Measurements from ENCODE around the gene TMEM63B.
"Not testable (repeated sequence)": the region's sequence is repeated elsewhere in the genome, so short reads cannot be mapped to it uniquely, and the experiment has no call there.

TMEM63B gene

DNA sequence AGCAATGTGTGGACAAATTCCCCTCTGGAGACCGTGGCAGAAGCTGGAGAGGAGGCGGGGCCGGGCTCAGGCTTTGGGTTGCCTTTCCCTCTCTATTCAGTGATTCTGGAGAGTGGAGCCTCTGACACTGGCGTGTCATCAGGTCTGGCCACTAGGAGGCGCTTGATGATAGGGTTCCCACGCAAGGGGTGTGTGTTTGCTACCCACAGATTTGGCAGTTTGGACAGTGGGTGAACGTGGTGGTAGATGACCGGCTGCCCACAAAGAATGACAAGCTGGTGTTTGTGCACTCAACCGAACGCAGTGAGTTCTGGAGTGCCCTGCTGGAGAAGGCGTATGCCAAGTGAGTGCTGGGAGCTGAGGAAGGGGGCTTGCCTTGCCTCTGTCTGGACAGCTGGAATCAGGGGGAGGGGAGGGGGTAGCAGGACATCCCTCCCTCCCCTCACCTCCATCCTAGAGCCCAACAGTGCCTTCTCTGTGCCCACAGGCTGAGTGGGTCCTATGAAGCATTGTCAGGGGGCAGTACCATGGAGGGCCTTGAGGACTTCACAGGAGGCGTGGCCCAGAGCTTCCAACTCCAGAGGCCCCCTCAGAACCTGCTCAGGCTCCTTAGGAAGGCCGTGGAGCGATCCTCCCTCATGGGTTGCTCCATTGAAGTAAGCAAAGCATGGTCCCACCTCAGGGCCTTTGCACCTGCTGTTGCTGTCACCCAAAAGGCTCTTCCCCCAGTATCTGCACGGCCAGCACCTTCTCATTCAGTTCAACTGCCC, 45.6 kb downstream of the TMEM63B start:
- DNase-seq: no peak

DNA sequence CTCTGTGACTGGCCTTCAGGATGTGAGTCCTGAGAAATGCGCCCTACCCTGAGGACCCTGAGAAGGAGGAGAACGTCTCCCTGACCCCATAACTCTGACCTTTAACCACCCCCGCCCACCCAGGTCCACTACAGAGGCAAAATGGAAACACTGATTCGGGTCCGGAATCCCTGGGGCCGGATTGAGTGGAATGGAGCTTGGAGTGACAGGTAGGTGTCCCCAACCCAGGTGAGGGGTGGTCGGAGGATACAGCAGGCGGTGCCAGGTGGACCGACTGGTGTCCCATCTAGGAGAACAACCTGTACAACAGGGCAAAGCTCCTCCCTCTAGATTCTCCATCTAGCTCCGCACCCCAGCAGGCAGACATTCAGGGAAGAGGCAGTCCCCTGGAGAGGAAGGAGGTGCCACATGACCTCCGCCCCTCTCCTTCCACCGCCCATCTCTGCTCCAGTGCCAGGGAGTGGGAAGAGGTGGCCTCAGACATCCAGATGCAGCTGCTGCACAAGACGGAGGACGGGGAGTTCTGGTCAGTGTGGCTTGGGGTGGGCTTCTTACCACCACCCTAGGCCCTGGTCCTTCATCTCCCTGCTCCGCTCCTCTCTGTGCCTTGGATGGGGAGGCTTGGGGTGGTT, 48.9 kb downstream of the TMEM63B start:
- no peak for DNase-seq

DNA sequence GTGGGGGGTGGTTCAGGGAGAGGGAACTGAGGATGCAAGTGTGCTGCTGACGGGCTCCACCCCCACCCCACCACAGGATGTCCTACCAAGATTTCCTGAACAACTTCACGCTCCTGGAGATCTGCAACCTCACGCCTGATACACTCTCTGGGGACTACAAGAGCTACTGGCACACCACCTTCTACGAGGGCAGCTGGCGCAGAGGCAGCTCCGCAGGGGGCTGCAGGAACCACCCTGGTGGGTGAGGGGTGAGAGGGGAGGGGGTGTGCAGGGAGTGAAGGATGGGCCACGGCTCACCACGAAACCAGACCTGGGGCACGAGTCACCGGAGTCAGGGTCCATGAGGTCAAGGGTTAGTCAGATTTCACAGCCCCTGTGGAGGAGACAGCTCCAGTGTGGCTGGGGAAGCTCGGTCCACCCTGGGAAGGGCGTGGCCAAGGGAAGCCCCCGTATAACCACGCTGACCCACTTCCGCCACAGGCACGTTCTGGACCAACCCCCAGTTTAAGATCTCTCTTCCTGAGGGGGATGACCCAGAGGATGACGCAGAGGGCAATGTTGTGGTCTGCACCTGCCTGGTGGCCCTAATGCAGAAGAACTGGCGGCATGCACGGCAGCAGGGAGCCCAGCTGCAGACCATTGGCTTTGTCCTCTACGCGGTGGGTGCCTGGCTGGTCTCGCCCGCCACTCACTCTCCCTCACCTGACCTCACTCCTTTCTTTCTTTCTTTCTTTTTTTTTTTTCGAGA, 49.6 kb downstream of the TMEM63B start:
- no peak for DNase-seq

DNA sequence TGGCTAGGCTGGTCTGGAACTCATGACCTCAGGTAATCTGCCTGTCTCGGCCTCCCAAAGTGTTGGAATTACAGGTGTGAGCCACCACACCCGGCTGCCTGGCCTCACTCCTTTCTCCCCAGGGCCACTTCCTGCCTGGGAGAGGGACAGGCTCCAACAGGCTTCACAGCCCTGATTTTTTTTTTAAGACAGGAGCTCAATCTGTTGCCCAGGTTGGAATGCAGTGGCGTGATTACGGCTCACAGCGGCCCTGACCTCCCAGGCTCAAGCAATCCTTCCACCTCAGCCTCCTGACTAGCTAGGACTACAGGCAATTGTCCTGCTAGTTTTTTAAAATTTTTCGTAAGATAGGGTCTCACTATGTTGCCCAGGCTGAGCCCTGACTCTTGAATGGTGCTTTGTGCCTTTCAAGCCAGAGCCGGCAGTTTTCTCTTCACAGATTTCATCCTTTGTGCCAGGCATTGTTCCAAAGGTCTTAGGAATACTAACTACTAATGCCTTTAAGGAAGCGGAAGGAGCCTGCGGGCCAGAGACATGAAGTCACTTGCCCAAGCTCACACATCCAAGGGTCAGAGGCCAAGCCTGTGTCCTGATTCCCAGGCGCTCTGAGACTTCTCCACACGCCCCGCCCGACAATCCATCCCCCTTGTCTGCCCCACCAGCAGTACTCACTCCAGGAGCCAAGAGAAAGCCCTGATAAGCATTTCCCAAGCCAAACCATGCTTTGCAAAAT, 50.5 kb downstream of the TMEM63B start:
- DNase-seq: no peak

DNA sequence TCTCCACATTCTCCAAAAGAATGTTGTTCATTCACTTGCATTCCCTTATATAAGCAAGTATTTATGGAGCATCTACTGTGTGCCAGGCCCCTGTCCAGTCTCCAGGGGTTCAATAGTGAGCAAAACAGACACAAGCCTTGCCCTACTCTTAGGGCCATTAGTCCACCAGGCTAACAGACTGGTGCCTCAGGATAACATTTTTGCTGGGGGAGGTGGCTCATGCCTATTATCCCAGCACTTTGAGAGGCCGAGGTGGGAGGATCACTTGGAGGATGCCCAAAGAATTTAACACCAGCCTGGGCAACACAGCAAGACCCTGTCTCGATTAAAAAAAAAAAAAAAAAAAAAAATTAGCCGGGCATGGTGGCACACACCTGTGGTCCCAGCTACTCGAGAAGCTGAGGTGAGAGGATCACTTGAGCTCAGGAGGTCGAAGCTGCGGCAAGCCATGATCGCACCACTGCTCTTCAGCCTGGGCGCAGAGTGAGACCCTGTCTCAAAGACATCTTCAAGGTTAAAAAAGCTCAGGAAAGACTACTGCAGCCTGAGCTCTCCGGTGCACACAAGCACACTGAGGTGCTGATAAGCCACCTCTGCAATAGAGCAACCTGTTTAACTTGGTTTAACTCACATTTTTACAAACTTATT, 51.2 kb downstream of the TMEM63B start:
- DNase-seq: no peak

DNA sequence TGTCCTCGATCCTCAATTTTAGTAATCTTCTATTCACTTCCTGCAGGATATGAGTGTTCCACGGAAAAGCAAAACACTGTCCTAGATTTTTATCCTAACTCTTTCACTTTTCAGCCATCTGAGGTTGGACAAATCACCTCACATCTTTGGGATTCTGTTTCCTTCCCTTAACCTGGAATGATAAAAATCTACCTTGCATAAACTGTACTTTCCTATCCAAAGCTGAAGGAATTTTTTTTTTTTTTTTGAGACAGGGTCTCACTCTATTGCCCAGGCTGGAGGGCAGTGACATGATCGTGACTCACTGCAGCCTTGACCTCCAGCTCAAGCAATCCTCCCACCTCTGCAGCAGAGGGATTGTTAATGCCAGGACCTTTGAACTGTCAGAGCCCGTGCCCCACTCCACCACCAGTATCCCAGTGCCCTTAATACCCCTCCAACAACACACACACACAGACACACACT, 51.8 kb downstream of the TMEM63B start:
- DNase-seq: no peak

DNA sequence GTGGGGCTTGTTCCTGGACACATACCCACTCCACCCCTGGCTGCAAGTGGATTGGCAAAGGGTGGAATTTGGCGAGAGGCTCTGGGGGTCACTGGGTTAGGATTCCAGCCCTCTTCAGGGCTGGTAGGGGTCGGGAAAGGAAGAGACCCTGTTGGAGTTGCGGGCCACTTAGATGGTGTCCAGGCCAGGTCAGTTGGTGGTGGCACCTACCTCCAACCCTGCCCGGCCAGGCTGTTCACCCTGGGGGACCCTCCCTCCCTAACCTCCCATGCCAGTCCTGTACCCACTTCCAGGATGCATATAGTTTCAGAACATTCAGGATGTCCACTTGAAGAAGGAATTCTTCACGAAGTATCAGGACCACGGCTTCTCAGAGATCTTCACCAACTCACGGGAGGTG, 52.3 kb downstream of the TMEM63B start:
- DNase-seq: no peak

DNA sequence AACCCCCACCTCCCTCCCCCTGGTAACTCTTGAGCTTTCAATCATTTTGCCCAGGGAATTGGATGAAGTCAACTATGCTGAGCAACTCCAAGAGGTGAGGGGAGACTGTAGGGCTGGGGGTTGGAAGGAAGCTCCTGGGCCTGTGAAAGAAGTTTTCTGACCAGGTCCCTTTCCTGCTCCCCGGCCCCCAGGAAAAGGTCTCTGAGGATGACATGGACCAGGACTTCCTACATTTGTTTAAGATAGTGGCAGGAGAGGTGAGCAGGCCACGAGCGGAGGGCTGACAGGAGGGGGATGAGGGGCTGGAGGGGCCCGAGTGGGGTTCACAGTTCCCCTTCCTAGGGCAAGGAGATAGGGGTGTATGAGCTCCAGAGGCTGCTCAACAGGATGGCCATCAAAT, 53.1 kb downstream of the TMEM63B start:
- no peak for DNase-seq

DNA sequence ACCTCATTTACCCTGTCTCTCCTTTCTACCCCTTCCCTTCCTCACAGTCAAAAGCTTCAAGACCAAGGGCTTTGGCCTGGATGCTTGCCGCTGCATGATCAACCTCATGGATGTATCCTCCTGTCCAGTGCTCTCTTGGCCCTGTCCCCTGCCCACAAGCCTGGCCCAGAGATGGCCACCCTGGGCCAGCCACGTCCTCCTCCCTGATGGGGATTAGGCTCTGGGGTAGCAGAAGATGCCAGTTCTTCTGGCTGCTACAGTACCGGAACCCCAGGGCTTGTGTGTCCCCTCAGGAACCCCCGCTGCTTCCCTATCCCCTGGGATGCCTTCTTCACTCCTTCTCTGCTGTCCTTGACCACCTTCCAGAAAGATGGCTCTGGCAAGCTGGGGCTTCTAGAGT, 53.5 kb downstream of the TMEM63B start:
- DNase-seq: no peak

DNA sequence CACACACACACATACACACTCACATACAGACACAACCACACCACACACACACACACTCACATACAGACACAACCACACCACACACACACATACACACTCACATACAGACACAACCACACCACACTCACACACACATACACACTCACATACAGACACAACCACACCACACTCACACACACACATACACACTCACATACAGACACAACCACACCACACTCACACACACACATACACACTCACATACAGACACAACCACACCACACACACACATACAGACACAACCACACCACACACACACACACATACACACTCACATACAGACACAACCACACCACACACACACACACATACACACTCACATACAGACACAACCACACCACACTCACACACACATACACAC, 54.4 kb downstream of the TMEM63B start:
- DNase-seq: not testable (repeated sequence)

DNA sequence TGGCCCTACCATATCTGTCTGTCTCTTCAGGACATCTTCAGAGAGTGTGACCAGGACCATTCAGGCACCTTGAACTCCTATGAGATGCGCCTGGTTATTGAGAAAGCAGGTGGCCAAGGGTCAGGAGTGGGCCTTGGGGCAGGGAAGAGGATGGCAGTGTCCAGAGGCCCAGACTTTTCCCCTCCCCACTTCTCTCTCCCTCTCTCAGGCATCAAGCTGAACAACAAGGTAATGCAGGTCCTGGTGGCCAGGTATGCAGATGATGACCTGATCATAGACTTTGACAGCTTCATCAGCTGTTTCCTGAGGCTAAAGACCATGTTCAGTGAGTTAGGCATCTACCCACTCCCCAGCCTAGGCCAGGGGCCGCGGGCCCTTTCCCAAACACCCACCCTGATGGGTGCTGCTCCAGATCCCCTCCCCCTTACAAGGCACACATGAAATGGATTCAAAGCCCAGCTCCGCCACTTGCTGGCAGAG, 55.6 kb downstream of the TMEM63B start:
- DNase-seq: no peak

DNA sequence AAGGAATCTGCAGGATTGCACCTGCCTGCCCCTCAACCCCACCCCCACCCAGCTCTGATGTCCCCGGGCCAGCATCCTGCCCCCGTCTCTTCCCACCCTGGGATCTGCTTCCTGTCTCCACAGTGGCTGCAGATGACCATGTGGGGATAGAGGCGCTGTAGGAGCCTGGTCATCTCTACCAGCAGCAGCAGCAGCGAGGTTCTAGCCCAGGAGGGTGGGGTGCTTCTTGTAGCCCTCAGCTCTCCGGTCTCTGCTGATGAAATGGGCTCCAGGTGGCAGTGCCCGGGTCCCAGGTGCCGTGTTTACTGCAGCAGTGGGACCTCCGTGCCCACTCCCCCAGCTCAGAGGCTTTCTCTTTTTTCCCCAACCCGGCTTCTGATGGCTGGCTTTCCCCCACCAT, 56.4 kb downstream of the TMEM63B start:
- DNase-seq: no peak

DNA sequence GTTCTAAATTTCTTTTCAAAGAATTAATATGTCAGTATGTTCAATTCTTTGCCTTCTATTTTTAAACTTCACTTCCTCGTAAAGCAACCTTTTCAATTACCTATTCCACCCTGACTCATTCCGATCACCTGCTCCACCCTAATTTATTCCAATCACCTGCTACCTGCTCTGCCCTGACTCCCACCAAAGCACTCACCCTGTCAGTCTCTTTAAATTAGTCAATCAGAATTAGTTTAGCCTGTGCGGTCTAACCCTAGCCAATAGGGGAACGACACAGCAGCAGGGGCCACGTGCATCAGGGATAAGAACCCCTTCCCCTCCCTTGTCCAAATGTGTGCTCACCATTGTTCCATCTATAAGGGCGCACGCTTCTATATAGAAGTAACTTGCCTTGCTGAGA, 58.0 kb downstream of the TMEM63B start:
- not testable (repeated sequence) for DNase-seq

DNA sequence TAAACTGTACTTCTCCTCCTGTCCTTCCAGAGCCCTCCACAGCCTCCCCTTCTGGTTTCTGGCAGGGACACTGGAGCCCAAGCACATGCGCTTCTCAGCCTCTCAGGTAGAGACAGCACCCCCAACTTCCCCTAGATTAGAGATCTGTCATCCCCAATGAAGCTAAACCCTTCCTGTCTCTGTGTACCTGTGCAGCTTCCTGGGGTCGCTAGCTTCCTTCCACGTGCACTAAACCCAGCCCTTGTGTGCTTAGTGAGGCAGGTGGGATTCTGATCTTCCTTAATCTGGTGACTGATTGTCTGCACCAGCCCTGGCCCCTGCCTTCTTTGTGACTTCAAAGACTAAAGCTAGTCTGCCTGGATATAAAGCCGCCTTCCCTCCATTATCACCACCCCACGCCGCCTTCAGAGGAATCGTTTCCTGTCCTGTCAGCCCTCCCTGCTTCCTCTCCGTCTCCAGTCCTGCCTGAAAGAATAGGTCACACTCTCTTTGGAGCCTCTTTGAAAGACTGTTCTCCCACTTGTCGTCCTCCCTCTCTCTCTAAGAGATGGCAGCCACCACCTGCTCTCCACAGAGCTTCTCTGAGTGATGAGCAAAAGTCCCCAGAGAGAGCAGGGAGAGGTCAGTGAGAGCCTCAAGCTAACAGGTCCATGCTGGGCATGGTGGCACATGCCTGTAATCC, 58.7 kb downstream of the TMEM63B start:
- no peak for DNase-seq

DNA sequence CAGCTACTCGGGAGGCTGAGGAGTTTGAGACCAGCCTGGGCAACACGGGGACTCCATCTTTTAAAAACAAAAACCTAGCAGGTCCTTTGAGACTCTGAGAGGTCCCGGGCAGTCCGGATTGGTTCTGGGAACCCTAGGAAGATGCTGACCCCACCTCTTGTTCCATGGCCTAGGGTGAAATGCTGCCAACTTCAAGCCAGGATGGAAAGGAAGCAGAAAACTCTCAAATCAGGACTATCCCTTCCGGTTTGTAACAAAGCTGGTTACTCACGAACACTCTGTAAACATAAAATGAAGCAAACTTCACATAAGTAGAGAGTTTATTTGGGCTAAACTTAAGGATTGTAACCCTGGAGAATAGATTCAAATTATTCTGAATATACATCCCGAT, 59.3 kb downstream of the TMEM63B start:
- DNase-seq: no peak

DNA sequence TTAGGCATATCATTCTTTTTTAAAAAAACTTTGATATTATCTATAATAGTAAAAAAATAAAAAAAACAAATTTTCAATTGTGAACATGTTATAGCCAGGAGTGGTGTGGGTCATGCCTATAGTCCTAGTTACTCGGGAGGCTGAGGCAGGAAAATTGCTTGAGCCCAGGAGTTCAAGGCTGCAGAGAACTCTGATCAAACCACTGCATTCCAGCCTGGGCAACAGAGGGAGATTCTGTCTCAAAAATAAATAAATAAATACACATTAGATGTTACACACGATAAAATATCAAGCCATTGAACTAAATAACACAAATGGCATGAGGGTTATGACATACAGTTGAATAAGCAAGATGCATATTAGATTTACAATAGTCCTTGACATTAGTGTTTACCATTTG, 61.5 kb downstream of the TMEM63B start:
- DNase-seq: no peak

DNA sequence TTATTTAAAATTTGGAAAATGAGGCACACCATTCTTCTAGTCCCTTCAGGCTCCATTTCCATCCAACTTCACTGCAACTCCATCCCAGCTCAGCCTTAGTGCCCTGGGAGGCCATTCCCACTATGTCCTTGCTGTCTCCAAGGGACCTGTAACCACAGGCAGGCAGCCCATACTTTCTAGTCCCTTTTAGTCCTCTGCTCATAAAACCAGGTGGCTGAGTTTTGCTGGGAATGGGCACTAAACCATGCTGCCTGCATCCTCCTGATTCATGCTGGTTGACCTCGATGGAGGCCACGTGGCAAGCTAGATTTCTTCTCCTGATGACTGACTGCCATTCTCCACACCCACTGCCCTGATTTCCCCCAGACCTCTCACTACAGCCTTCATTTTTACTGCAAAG, 61.9 kb downstream of the TMEM63B start:
- DNase-seq: no peak

DNA sequence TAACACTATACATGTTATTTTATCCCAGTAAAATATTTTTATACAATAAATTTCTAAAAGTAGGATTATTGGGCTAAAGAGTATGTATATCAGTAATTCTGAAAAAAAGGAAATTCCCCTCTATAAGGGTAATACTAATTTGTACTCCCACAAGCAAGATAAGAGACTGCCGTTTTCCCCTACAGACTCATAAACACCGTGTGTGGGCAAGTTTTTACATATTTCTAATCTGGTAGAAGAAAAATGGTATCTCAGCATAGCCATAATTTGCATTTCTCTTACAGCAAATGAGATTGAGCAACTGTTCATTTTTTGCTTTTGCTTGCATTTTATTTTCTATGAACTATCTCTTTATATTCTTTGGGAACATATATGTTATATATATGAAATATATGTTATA, 63.4 kb downstream of the TMEM63B start:
- DNase-seq: no peak

DNA sequence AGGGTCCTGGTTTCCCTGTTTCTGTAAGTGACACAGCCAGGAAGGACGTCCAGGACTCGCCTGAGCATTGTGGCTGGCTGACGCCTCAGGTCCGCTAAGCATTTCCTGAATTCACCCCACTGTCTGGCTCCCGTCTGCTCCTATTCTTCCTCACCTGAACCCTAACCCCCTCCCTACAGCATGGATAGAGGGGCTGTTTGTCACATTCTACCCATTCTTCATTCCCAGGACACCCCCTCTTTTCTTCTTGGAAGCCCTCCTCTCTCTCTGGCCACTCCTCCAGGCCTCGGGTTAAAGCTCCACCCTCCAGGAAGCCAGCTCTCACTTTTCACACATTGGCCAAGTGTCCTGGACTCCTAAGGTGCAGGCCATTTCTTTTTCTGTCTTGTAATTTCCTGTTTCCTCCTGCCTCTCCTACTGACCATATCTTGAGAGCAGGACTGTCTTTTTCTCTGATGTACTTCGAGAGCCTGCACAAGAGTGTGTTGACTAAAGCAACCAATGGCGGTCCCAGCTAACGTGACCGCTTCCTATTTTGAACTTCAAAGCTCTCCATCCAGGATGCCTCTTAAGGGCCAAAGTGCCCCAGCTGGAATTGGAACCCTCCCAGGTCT, 65.2 kb downstream of the TMEM63B start:
- DNase-seq: no peak

DNA sequence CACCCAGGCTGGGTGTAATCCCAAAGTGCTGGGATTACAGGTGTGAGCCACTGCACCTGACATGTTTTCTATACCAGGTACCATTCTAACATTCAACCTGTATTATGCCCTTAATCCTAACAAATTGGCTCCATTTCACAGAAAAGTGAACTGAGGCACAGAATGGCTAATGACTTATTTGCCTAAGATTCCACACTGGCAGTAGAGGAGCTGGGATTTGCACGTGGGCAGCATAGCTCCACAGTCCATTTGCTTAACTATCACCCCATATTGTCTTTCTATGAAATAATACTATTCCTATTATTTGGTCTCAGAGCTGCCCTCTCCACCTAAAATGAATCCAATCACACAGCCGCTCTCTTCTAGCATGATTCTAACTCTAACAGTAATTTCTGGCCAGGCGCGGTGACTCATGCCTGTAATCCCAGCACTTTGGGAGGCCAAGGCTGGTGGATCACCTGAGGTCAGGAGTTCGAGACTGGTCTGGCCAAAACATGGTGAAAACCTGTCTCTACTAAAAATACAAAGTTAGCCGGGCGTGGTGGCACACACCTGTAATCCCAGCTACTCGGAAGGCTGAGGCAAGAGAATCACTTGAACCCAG, 66.1 kb downstream of the TMEM63B start:
- DNase-seq: no peak

DNA sequence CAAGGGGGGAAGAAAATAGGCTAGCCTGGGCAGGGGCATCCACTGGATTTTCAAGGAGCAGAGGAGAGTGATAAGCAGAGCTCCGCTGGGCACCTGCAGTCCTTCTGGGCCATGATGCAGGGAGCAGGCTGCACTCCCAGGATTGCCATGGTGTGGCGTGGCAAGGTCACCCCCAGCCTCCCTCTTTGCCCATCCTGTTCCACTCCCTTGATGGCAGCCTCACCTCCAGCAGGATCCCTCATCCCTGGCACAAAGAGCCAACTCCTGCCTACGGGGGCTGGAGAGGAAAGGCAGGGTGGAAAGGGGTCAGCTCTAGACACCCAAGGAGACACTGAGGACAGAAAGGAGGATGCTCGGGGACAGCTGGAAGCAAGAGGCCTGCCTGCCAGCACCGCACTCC, 67.0 kb downstream of the TMEM63B start:
- DNase-seq: no peak
